Spleen (tissue), 11 donors: ENCODE results near the gene CDCA5. TPM values are rescaled to one million over a fixed set of nuclear protein-coding genes. Genes with fewer than 3 reads are reported as not detected.

Source experiments
- DNase-seq: peaks from one replicate; pipeline ENCODE4 v3.0.0-alpha.2; 2020
- H3K27ac ChIP-seq, 8 donors: fragments of 200-600 bp; sonication (generic) in 7 of 8; 1 replicate in 4 of 8; 2 replicates in 4 of 8; pipeline versions ENCODE4 v1.5.0 to v1.8.0; 2016 to 2021; ENCODE audit warnings: inconsistent platforms in 4 of 8, mild to moderate bottlenecking in 4 of 8, moderate library complexity in 1 of 8
- H3K27me3 ChIP-seq, 7 donors: fragments of 200-600 bp; sonication (generic) in 6 of 7; replicated peaks in 1 of 7; 1 replicate in 4 of 7; 2 replicates in 3 of 7; pipeline versions ENCODE4 v1.5.0 to v1.8.0; 2016 to 2021; ENCODE audit warnings: inconsistent platforms in 3 of 7, mild to moderate bottlenecking in 1 of 7
- H3K36me3 ChIP-seq, 6 donors: fragments of 200-600 bp; sonication (generic) in 5 of 6; 1 replicate in 4 of 6; 2 replicates in 2 of 6; pipeline versions ENCODE4 v1.5.0 to v1.8.0; 2016 to 2021; ENCODE audit warnings: inconsistent platforms in 2 of 6
- H3K4me1 ChIP-seq, 6 donors: fragments of 200-600 bp; sonication (generic) in 5 of 6; 1 replicate in 3 of 6; 2 replicates in 3 of 6; pipeline versions ENCODE4 v1.5.0 to v1.8.0; 2016 to 2021; ENCODE audit warnings: inconsistent platforms in 3 of 6
- H3K4me3 ChIP-seq, 8 donors: fragments of 200-600 bp; sonication (generic) in 7 of 8; 1 replicate in 4 of 8; 2 replicates in 4 of 8; pipeline versions ENCODE4 v1.5.0 to v1.8.0; 2016 to 2021; ENCODE audit warnings: inconsistent platforms in 4 of 8, mild to moderate bottlenecking in 4 of 8, moderate library complexity in 2 of 8
- H3K9me3 ChIP-seq, 8 donors: fragments of 200-600 bp; sonication (generic) in 7 of 8; 1 replicate in 4 of 8; 2 replicates in 4 of 8; pipeline versions ENCODE4 v1.5.0 to v1.8.0; 2016 to 2021; ENCODE audit warnings: inconsistent platforms in 4 of 8
- CTCF ChIP-seq, 11 experiments: fragments of 200-600 bp in 7 of 11; fragments of 450-650 bp in 4 of 11; sonication (generic) in 4 of 11; IDR thresholded peaks in 8 of 11; conservative IDR thresholded peaks in 3 of 11; 1 replicate in 7 of 11; 2 replicates in 4 of 11; pipeline versions ENCODE4 v1.4.0 to v1.8.0; 2016 to 2021; ENCODE audit warnings: antibody characterized with exemption in 11 of 11, inconsistent platforms in 4 of 11, mild to moderate bottlenecking in 1 of 11
- POLR2A ChIP-seq, 3 donors: fragments of 450-650 bp; IDR thresholded peaks; one replicate each; pipeline ENCODE4 v1.5.1; 2017; ENCODE audit warnings: antibody characterized with exemption in 3 of 3, mild to moderate bottlenecking in 1 of 3
- POLR2AphosphoS5 ChIP-seq, 3 donors: sonication (generic); formaldehyde crosslinking; IDR thresholded peaks; one replicate each; pipeline ENCODE4 v1.5.1; 2017; ENCODE audit warnings: antibody characterized with exemption in 3 of 3
- WGBS, 5 donors: extraction: QIAGEN DNeasy Blood & Tissue Kit in 3 of 5; methylation state at CpG; one replicate each; pipeline versions ENCODE4 v1.1.5 to v1.1.7; 2013 to 2018; 5-methylcytosine and 5-hydroxymethylcytosine counted together
- intact Hi-C: fragments of 100-400 bp; cut with DNase I; formaldehyde crosslinking; loops from one replicate; pipeline ENCODE4 v1.15.0; 2023; ENCODE audit warnings: low total_unique reads
- microRNA-seq, 3 donors: library from miRNA; unstranded; fragments of <30 nt; microRNA quantifications; one replicate each; pipeline versions ENCODE4 to v1.1.0, GENCODE V29; 2019 to 2020
- polyA plus RNA-seq, 3 donors: library from polyadenylated mRNA; stranded (reverse); fragments of 200-250 nt; gene quantifications; one replicate each; pipeline ENCODE4 v1.2.1, GENCODE V29; 2013
- small RNA-seq, 4 donors: library from RNA; depleted of rRNA; stranded (forward); fragments of <200 nt; gene quantifications; one replicate each; pipeline ENCODE3, GENCODE V24; 2016
- total RNA-seq, 7 donors: library from RNA; depleted of rRNA in 3 of 7; stranded (reverse); fragments of >200 nt in 3 of 7; fragmentation: NEBNext Ultra II Directional in 4 of 7; extraction: Animal tissue kit (Norgen Biotek cat#: 25700) in 4 of 7; gene quantifications; one replicate each; pipeline versions ENCODE4 v1.1.0 to v1.2.1, GENCODE V29; 2016 to 2021
- donor health status: healthy with polysubstance abuse.
- donor health status: DM: no; HTN: no; CAD: no; lungs with moderate emphysema.
- donor health status: DM: no; HTN: no; CAD: no.
- donor health status: Bipolar disorder and iron deficiency.
- donor health status: healthy.
- donor health status: DM: no; HTN: no; CAD: no.
- donor health status: DM: yes; HTN: yes; CAD: no.

CDCA5 gene
- total and polyA plus RNA-seq, 10 donors: 1.5 to 11.1 (median 5.3) TPM

- Histone ChIP-seq H3K4me1 (peaks cover 0 to 13% (median 7%) of the 10 kb centered on the region in 6 donors), H3K9me3 (no peaks in the 10 kb centered on the region), H3K4me3 (no peak overlapping the region), H3K27me3 (no peaks in the 10 kb centered on the region), H3K36me3 (peaks cover 4 to 88% (median 56%) of the 10 kb centered on the region in 6 donors), H3K27ac (no peak overlapping the region)
- TF ChIP-seq CTCF (IDR thresholded peaks at IDR 0.05 in 8 of 11, conservative IDR thresholded peaks at IDR 0.05 in 3 of 11): no peak
- TF ChIP-seq POLR2A (IDR thresholded peaks at IDR 0.05): no peak
- TF ChIP-seq POLR2AphosphoS5 (IDR thresholded peaks at IDR 0.05): no peak
- DNase-seq: no peak
- intact Hi-C loops: no loop called here
- WGBS, 5 donors: 76 to 89% (median 82%) methylated on average over 10 to 11 of the region's 11 CpGs
These were observed 48.3 kb downstream of the CDCA5 start for GRCh38 chr11:65035579-65035978.

- no peak overlapping the region for H3K27ac ChIP-seq
- DNase-seq: no peak
- 89 to 95% (median 93%) methylated on average over 2 of the region's 2 CpGs for WGBS, 5 donors
- no peaks in the 10 kb centered on the region for H3K9me3 ChIP-seq
- peaks cover 0 to 9% (median under 1%) of the 10 kb centered on the region in 6 donors for H3K4me1 ChIP-seq
- no peak for TF ChIP-seq POLR2AphosphoS5 (IDR thresholded peaks at IDR 0.05)
- TF ChIP-seq POLR2A (IDR thresholded peaks at IDR 0.05): no peak
- no peak for TF ChIP-seq CTCF (IDR thresholded peaks at IDR 0.05 in 8 of 11, conservative IDR thresholded peaks at IDR 0.05 in 3 of 11)
- no peaks in the 10 kb centered on the region for H3K27me3 ChIP-seq
- no peak overlapping the region for H3K4me3 ChIP-seq
- intact Hi-C loops: no loop called here
- H3K36me3 ChIP-seq: peaks cover 4 to 82% (median 56%) of the 10 kb centered on the region in 6 donors
These were observed 49.4 kb downstream of the CDCA5 start for GRCh38 chr11:65034423-65034822.

GRCh38 chr11:65032216-65032615, 51.6 kb downstream of the CDCA5 start:
- TF ChIP-seq POLR2AphosphoS5 (IDR thresholded peaks at IDR 0.05) (no peak), POLR2A (IDR thresholded peaks at IDR 0.05) (no peak), CTCF (IDR thresholded peaks at IDR 0.05 in 8 of 11, conservative IDR thresholded peaks at IDR 0.05 in 3 of 11) (no peak)
- Histone ChIP-seq H3K9me3 (no peaks in the 10 kb centered on the region), H3K4me1 (peaks cover 5 to 22% (median 15%) of the 10 kb centered on the region in 6 donors), H3K36me3 (peaks cover 4 to 63% (median 48%) of the 10 kb centered on the region in 6 donors), H3K27ac (no peak overlapping the region), H3K27me3 (no peaks in the 10 kb centered on the region), H3K4me3 (no peak overlapping the region)
- intact Hi-C loops: no loop called here
- WGBS, 5 donors: 84 to 94% (median 90%) methylated on average over 6 to 13 of the region's 13 CpGs
- no peak for DNase-seq

Small RNA genes lying within 50 kb of the gene (microRNA-seq; reads per million reads assigned to microRNA genes)
- 0 to 1.1 (median 0.36) reads per million in 3 donors for gene MIR6751

Small RNA genes lying within 50 kb of the gene (small RNA-seq; reads per million reads assigned to genes)
- gene SNX15: 0 reads per million in 4 donors

Other genes with a start within 250 kb of the CDCA5 start
- gene CDC42BPG, start 239.4 kb downstream of the CDCA5 start, total RNA-seq: 1 to 10 TPM; 1.9 to 4.6 (median 2.6) TPM
- 1 to 10 TPM in 2 of 3 donors, under 1 TPM in 1; 0.74 to 2.0 (median 1.0) TPM for gene CDC42BPG, start 239.4 kb downstream of the CDCA5 start, polyA plus RNA-seq
- gene EHD1, start 205.4 kb downstream of the CDCA5 start, total RNA-seq: 100 to 1,000 TPM; 117 to 337 (median 201) TPM
- gene EHD1, start 205.4 kb downstream of the CDCA5 start, polyA plus RNA-seq: 10 to 100 TPM; 51.9 to 93.9 (median 53.7) TPM
- gene ATG2A, start 166.8 kb downstream of the CDCA5 start, total RNA-seq: 10 to 100 TPM; 32.7 to 57.3 (median 40.3) TPM
- 10 to 100 TPM; 14.3 to 30.3 (median 28.8) TPM for gene ATG2A, start 166.8 kb downstream of the CDCA5 start, polyA plus RNA-seq
- gene PPP2R5B, start 159.4 kb downstream of the CDCA5 start, total RNA-seq: 10 to 100 TPM; 21.9 to 45.1 (median 30.4) TPM
- 10 to 100 TPM; 10.8 to 25.4 (median 15.2) TPM for gene PPP2R5B, start 159.4 kb downstream of the CDCA5 start, polyA plus RNA-seq
- not detected for gene GPHA2, start 148.1 kb downstream of the CDCA5 start, total RNA-seq
- gene GPHA2, start 148.1 kb downstream of the CDCA5 start, polyA plus RNA-seq: 1 to 10 TPM in 2 of 3 donors, under 1 TPM in 1; 0.89 to 4.4 (median 1.2) TPM
- under 1 TPM in 4 of 7 donors, not detected in 3; 0.40 to 0.98 (median 0.86) TPM for gene MAJIN, start 111.9 kb downstream of the CDCA5 start, total RNA-seq
- 1 to 10 TPM in 2 of 3 donors, under 1 TPM in 1; 0.59 to 2.6 (median 1.5) TPM for gene MAJIN, start 111.9 kb downstream of the CDCA5 start, polyA plus RNA-seq
- gene BATF2, start 87.1 kb downstream of the CDCA5 start, total RNA-seq: 10 to 100 TPM in 6 of 7 donors, 1 to 10 TPM in 1; 8.5 to 23.1 (median 18.6) TPM
- 10 to 100 TPM in 1 of 3 donors, 1 to 10 TPM in 2; 4.3 to 17.1 (median 5.2) TPM for gene BATF2, start 87.1 kb downstream of the CDCA5 start, polyA plus RNA-seq
- 10 to 100 TPM; 44.5 to 76.5 (median 54.8) TPM for gene ARL2, start 69.9 kb downstream of the CDCA5 start, total RNA-seq
- 100 to 1,000 TPM in 1 of 3 donors, 10 to 100 TPM in 2; 53.0 to 110 (median 69.9) TPM for gene ARL2, start 69.9 kb downstream of the CDCA5 start, polyA plus RNA-seq
- 10 to 100 TPM; 14.6 to 21.6 (median 17.3) TPM for gene SNX15, start 56.6 kb downstream of the CDCA5 start, total RNA-seq
- gene SNX15, start 56.6 kb downstream of the CDCA5 start, polyA plus RNA-seq: 10 to 100 TPM; 10.8 to 17.1 (median 11.6) TPM
- 1 to 10 TPM; 5.7 to 9.9 (median 6.6) TPM for gene SAC3D1, start 42.8 kb downstream of the CDCA5 start, total RNA-seq
- gene SAC3D1, start 42.8 kb downstream of the CDCA5 start, polyA plus RNA-seq: 10 to 100 TPM in 1 of 3 donors, 1 to 10 TPM in 2; 5.2 to 11.9 (median 8.9) TPM
- 10 to 100 TPM; 13.0 to 45.2 (median 23.3) TPM for gene NAALADL1, start 25.5 kb downstream of the CDCA5 start, total RNA-seq
- gene NAALADL1, start 25.5 kb downstream of the CDCA5 start, polyA plus RNA-seq: 10 to 100 TPM; 19.2 to 19.5 (median 19.2) TPM
- 10 to 100 TPM; 23.5 to 43.7 (median 29.1) TPM for gene ZFPL1, start 182 bp upstream of the CDCA5 start, total RNA-seq
- gene ZFPL1, start 182 bp upstream of the CDCA5 start, polyA plus RNA-seq: 10 to 100 TPM; 25.8 to 52.0 (median 40.0) TPM
- gene VPS51, start 12.2 kb upstream of the CDCA5 start, total RNA-seq: 100 to 1,000 TPM; 103 to 570 (median 146) TPM
- 100 to 1,000 TPM; 118 to 157 (median 152) TPM for gene VPS51, start 12.2 kb upstream of the CDCA5 start, polyA plus RNA-seq
- 10 to 100 TPM in 6 of 7 donors, 1 to 10 TPM in 1; 8.9 to 29.7 (median 13.9) TPM for gene TM7SF2, start 27.8 kb upstream of the CDCA5 start, total RNA-seq
- 10 to 100 TPM; 14.1 to 16.9 (median 14.5) TPM for gene TM7SF2, start 27.8 kb upstream of the CDCA5 start, polyA plus RNA-seq
- 10 to 100 TPM in 4 of 7 donors, 1 to 10 TPM in 3; 7.9 to 16.4 (median 10.2) TPM for gene ZNHIT2, start 33.7 kb upstream of the CDCA5 start, total RNA-seq
- 10 to 100 TPM; 19.1 to 21.1 (median 19.2) TPM for gene ZNHIT2, start 33.7 kb upstream of the CDCA5 start, polyA plus RNA-seq
- gene FAU, start 38.1 kb upstream of the CDCA5 start, total RNA-seq: 1,000 to 10,000 TPM in 1 of 7 donors, 100 to 1,000 TPM in 6; 528 to 1,008 (median 809) TPM
- gene FAU, start 38.1 kb upstream of the CDCA5 start, polyA plus RNA-seq: 1,000 to 10,000 TPM; 1,501 to 2,170 (median 2,090) TPM
- 10 to 100 TPM; 31.9 to 51.2 (median 40.8) TPM for gene MRPL49, start 38.3 kb upstream of the CDCA5 start, total RNA-seq
- 10 to 100 TPM; 20.0 to 42.4 (median 30.8) TPM for gene MRPL49, start 38.3 kb upstream of the CDCA5 start, polyA plus RNA-seq
- gene SYVN1, start 50.5 kb upstream of the CDCA5 start, total RNA-seq: 100 to 1,000 TPM in 5 of 7 donors, 10 to 100 TPM in 2; 90.9 to 152 (median 110) TPM
- 10 to 100 TPM; 35.1 to 62.8 (median 53.6) TPM for gene SYVN1, start 50.5 kb upstream of the CDCA5 start, polyA plus RNA-seq
- not detected for gene SPDYC, start 86.2 kb upstream of the CDCA5 start, total RNA-seq
- under 1 TPM in 1 of 3 donors, not detected in 2; 0.11 TPM for gene SPDYC, start 86.2 kb upstream of the CDCA5 start, polyA plus RNA-seq
- 100 to 1,000 TPM; 135 to 203 (median 161) TPM for gene CAPN1, start 97.9 kb upstream of the CDCA5 start, total RNA-seq
- 100 to 1,000 TPM in 1 of 3 donors, 10 to 100 TPM in 2; 61.6 to 111 (median 73.3) TPM for gene CAPN1, start 97.9 kb upstream of the CDCA5 start, polyA plus RNA-seq
- 10 to 100 TPM; 10.6 to 25.9 (median 19.1) TPM for gene POLA2, start 177.9 kb upstream of the CDCA5 start, total RNA-seq
- gene POLA2, start 177.9 kb upstream of the CDCA5 start, polyA plus RNA-seq: 10 to 100 TPM in 2 of 3 donors, 1 to 10 TPM in 1; 9.0 to 12.2 (median 10.7) TPM
- gene CDC42EP2, start 230.8 kb upstream of the CDCA5 start, total RNA-seq: 10 to 100 TPM; 14.5 to 48.0 (median 26.4) TPM
- gene CDC42EP2, start 230.8 kb upstream of the CDCA5 start, polyA plus RNA-seq: 10 to 100 TPM in 1 of 3 donors, 1 to 10 TPM in 2; 4.2 to 13.4 (median 7.1) TPM
- 10 to 100 TPM; 35.7 to 67.0 (median 51.5) TPM for gene DPF2, start 249.8 kb upstream of the CDCA5 start, total RNA-seq
- gene DPF2, start 249.8 kb upstream of the CDCA5 start, polyA plus RNA-seq: 10 to 100 TPM; 20.5 to 27.2 (median 24.3) TPM